Measurements from ENCODE around the gene INO80B. TPM values are rescaled to one million over a fixed set of nuclear protein-coding genes. Genes with fewer than 3 reads are reported as not detected.

INO80B gene
- total and polyA plus RNA-seq, 9 of the 15 experiments (the other 6 are each of a cell fraction or from before 2014, with no cell fraction given), result 0.41 to 22.6 (median 9.0) TPM

- TF ChIP-seq MBD1 (CRISPR knock-in tag; IDR thresholded peaks at IDR 0.05) (no peak), KHSRP (IDR thresholded peaks at IDR 0.05) (no peak), ZNF24 (IDR thresholded peaks at IDR 0.05) (no peak), KDM4B (IDR thresholded peaks at IDR 0.05; ENCODE audit: borderline replicate concordance in 2 of 2, low read depth in 1 of 2) (0 out of 4 replicates have a peak, but pooled peaks of 1 of the 2 experiments have one; percentile 42), THRA (IDR thresholded peaks at IDR 0.05) (no peak), MEF2D (tag; conservative IDR thresholded peaks at IDR 0.05; ENCODE audit: low read depth) (no peak), KDM2B (CRISPR knock-in tag; IDR thresholded peaks at IDR 0.05) (no peak), HMG20A (CRISPR knock-in tag; conservative IDR thresholded peaks at IDR 0.05) (no peak), PTRF (tag; IDR thresholded peaks at IDR 0.05) (no peak), MCM7 (IDR thresholded peaks at IDR 0.05) (no peak), ZNF589 (CRISPR knock-in tag; IDR thresholded peaks at IDR 0.05; ENCODE audit: low read depth) (0 out of 2 replicates have a peak, but pooled peaks have one; percentile 39), THAP12 (CRISPR knock-in tag; IDR thresholded peaks at IDR 0.05) (no peak), CHCHD3 (CRISPR knock-in tag; IDR thresholded peaks at IDR 0.05) (no peak), ZNF707 (CRISPR knock-in tag; conservative IDR thresholded peaks at IDR 0.05) (no peak), POLR2AphosphoS2 (IDR thresholded peaks at IDR 0.05; ENCODE audit: low read length) (no peak), TAL1 (IDR thresholded peaks at IDR 0.05) (peak; percentile 55; the same call in 1 of the 2 replicates), PHF21A (IDR thresholded peaks at IDR 0.05; ENCODE audit: borderline replicate concordance, low read depth) (no peak), RNF2 (IDR thresholded peaks at IDR 0.05) (no peak), CAMTA2 (CRISPR knock-in tag; conservative IDR thresholded peaks at IDR 0.05) (no peak), EZH2 (IDR thresholded peaks at IDR 0.05; ENCODE audit: borderline replicate concordance, low read depth, low read length) (no peak), RBM14 (IDR thresholded peaks at IDR 0.05; ENCODE audit: borderline replicate concordance, insufficient read depth, low read depth, low read length) (no peak), EP300 (IDR thresholded peaks at IDR 0.05; ENCODE audit: low read length) (no peak), YBX1 (IDR thresholded peaks at IDR 0.05) (no peak), ILF3 (IDR thresholded peaks at IDR 0.05; ENCODE audit: borderline replicate concordance) (no peak), POLR3G (IDR thresholded peaks at IDR 0.05; ENCODE audit: extremely low read depth, insufficient read length, insufficient replicate concordance) (no peak), ZNF780A (CRISPR knock-in tag; IDR thresholded peaks at IDR 0.05) (no peak), FOS (IDR thresholded peaks at IDR 0.05; ENCODE audit: extremely low read depth, insufficient read length) (no peak), NFE2 (IDR thresholded peaks at IDR 0.05; ENCODE audit: low read depth) (no peak)
Observed at GRCh38 chr2:74502147-74502719, 47.3 kb downstream of the INO80B start (continued).

Data from K562 (cell line).